GM19240 (cell line): ENCODE measurements around the gene RBM26.

Source experiments
- DNase-seq: peaks from one replicate; pipeline ENCODE4 v3.0.0; 2011; ENCODE audit warnings: low spot score; ENCODE audit not compliant: insufficient read length

The RBM26 gene

DNA sequence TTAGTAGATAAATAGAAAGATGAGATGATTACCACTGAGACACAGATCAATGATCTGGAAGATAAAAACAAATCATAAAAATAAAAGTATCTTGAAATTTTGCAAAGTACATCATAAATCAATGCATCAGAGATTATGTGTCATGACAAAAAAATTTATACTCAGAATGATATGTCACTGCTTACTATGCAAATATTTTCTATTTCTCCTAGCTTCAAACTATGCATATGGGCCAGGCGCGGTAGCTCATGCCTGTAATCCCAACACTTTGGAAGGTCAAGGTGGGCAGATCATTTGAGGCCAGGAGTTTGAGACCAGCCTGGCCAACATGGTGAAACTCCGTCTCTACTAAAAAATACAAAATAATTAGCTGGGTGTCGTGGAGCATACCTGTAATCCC lies 17.3 kb upstream of the RBM26 start:
- no peak for DNase-seq

DNA sequence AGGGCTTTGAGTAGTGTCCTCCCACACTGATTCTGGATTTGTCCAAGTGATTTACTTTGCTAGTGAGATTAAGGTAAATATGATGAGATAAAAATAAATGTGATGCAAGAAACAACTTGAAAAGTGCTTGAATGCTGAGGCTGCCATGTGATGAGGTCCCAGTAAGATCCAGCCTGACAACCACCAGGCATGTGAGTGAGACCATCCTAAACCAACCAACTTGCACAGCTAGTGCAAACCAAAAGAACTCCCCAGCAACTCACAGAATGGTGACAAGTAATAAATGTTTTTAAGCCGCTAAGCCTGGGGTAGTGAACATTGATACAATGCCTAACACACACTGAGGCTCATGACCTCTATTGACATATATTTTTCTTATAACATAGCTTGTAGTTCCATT lies 13.3 kb upstream of the RBM26 start:
- no peak for DNase-seq

DNA sequence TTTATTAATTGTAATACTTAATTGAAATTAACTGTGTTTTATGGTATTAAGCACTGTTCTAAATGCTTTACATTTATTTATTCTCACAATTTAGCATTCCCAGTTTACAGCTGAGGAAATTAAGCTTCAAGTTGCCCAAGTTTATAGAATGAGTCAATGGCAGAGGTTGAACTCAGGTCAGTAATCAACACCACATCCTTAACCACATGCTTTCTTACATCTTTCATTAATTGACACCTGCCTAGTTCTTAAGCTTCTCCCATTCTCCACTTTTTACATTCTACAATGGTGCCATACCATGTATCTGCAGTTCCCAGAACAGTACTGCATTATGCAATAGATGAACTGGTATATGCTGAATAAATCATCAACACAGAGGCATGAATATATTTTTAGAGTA lies 11.7 kb upstream of the RBM26 start:
- DNase-seq = no peak

DNA sequence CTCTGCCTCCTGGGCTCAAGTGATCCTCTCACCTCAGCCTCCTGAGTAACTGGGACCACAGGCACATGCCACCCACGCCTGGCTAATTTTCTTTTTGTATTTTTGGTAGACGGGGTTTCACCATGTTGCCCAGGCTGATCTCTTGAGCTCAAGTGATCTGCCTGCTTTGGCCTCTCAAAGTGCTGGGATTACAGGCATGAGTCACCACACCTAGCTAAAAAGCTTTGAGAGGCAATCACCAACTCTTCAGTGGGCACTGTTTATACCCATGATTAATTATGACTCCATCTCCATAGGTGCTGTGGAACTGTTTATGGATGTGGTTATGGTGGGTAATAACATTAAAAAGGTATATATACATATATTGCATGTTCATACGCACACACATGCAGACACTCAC lies 7.5 kb upstream of the RBM26 start:
- no peak for DNase-seq

DNA sequence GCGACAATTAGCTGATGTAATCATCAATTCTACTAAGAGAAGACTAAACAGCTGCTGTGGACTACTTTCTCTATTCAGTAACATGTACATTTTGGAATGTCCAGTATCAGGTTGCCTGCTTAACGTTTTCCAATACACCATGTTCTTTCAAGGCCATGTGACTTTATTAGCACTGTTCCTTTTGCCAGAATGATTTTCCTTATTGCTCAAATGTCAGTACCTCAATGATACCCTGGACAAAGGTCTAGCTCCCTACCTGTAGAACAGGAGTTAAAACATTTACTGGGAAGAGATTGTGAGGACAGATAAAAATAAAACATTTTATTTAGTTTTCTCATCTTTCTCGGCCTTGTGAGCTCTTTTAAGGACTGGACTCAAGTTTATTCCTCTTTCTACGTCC lies 3.8 kb upstream of the RBM26 start:
- DNase-seq = no peak

DNA sequence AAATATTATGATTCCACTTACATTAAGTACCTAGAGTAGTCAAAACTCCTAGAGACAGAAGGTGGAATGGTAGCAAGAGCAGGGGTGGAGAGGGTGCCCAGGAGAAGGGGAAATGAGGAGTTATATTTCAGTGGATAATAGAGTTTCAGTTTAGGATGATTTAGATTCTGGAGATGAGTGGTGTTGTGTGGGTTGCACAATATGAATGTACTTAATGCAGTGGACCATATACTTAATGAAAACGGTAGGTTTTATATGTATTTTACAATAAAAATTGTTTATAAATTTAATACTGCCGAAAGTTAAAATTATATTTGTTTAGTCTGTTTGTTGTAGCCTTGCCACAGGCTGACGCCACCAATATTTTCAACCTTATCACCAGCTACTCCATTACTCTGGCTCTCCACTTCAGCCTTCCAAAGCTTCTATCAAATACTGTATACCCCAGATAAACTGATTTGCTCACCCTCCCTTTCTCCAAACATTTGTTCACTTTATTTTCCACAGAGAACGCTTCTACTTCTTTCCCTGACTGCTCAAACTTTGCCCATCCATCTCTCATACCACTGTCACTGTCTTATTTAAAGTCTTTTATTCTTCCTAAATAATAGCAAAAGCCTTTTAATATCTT lies 1.4 kb upstream of the RBM26 start:
- no peak for DNase-seq

DNA sequence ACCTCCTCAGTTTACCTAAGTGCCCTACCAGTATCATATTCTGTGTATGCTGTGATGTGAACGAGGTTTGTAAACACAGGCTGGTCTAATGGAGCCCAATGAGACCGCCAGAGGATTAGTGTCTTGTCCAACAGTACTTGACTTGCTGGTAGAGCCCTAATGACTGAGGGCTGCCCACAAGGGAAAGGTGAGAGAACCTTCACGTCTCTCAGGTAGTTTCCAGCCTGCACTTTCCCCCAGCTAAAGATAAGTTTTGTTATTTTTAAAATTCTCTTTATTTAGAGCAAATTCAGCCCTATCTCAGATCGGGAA lies 498 bp upstream of the RBM26 start:
- DNase-seq = no peak

DNA sequence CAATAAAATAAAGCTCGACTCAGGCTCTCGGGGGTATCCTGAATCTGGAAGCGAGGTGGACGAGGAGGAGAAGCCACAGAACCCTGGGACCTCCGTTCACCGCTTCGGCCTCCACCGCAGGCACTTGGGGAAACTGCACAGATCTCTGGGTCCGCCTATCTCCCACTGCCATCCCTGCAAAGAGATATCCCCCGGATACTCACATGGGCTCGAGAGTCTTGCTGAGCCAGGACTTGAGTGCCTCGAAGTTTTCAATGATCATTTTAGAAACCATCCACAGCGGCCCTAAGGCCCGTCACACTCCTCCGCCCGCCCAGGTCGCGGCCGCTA lies 589 bp downstream of the RBM26 start:
- no peak for DNase-seq

DNA sequence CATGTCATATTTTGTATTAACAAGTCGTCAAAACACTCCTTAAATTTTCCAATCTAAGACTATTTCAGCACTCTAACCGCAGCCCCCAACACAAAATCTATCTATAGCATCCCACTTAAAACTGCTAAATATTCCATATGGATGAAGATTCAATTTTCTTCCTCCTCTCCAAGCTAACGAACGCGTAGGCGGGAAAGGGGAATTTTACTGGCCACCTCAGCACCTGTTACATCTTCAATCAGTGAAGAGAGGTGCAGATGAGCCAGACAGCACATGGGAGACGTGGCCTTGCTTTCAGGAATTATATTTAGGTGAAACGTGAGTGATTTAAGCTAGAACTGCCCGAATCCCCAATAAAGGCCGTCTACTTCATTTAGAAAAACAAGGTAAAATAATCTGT lies 1.1 kb downstream of the RBM26 start:
- no peak for DNase-seq

DNA sequence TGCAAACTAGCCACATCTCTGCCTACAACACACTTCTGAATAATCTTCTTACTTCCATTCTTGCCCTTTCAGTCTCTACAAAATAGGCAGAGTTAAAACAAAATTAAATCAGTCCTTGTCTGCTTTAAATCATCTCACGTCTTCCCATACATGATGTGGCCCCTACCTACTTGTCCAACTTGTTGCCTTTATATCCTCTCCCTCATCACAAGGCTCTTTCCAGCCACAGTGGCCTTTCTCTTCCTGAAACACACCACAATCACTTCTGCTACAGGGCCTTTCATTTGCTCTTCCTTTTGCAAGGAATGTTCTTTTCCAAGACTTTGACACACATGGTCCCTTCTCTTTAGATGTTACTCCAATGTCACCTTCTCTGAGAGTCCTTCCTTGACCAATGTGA lies 1.7 kb downstream of the RBM26 start:
- DNase-seq = no peak

DNA sequence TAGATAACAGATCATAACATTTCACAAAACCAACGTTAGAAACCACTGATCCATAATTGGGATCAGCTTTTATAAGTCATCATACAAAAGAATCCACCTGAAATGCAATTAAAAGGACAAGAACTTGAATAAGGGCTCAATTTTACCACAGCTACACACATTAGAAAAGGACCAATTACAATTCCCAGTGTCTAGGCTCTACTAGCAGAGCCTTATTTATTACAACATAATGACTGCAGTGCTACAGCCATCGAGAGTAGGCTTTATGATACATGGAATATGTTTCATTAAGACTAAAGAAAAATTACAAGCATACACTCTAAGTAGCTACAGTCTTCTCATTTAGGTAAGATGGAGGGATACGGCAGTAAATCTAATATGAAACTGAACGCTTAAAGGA lies 2.9 kb downstream of the RBM26 start:
- no peak for DNase-seq

DNA sequence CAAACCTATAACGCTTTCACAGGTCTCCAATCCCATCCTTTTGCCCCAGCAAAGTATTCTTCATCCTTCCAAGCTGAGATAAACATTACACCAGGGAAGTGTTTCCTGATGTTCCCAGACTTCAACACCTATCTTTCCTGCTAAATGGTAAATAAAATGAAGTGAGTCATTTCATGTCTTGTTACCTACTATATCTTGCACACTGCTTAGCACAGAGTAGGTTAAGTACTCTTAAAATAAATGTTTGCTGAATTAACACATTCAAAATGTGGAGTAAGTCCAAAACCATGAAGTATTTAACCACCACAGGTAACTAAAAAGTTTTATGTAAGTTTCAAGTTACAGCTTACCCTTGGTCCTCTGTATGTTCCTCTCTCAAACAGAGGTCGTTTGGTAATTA lies 3.4 kb downstream of the RBM26 start:
- DNase-seq = no peak

DNA sequence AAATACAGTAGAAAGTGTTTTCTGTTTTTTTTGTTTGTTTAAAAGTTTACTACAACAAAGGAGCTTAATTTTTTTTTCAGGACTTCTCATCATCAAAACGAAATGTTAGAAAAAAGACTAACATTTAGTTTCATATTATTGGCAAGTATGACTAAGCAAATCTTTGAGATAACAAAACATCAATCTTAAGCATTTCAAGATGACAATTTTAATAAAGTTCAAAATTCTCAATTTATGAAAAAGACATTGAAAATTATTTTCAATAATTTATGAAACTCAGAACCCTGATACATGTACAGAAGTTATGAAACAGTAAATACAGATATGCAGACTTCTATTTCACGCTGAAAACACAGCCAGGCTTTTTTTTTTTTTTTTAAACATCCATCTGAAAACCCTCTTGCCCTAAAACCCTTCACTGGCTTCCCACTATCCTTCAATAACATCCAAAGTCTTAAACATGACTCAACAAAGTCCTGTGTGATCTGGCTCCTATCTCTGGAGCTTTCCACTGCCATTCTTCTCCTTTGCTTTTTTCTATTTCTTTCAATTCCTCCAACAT lies 3.9 kb downstream of the RBM26 start:
- no peak for DNase-seq

DNA sequence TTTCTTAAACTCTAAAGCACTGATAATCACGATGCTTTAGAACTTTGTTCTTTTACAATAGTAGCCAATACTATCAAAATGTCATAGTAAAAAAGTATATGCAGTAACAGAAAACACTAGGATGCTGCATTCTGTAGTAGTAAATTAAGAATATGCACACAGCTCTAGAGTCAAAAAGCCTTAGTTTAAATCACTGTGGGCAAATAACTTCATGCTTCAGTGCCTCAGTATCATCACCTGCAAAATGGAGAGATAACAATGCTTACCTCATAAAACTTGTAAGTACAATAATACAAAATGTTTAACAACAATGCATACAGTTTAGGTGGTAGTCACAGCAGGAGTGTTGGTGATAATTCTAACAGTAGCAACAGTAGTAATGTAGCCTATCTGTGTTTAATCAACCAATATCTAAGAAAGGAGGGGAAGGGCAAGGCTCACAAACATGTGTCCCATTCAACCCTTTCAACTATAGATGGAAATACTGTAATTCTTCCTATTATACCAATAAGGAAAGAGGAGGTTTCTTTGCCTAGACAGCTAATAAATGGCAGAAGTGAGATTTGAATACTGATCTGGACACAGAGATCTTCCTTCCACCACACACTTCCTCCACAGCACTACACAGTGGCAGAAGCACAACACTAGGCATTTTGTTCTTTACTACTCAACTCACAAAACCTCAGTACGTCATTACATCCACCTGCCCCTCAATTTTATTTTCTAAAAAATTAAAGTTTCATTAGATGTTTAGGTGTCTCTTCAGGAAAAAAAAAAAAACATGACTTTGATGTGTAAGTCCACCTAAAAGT lies 4.6 kb downstream of the RBM26 start:
- DNase-seq = no peak

DNA sequence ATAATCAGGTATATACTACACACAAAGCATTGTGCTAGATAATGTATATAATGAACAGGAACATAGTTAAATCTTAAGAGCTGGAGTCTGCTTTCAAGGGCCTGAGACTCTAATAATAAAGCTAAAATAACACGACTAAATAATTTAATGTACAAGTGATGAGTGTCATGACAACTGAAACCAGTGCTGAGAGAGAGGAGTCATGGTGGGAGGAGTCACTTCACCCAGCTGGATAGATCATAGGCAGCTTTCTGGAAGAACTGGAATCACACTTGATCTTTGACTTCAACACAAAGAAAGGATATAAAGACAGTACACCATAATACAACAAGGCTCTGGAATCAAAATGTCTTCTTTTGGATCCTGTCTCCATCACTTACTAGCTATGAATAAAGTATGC lies 7.1 kb downstream of the RBM26 start:
- DNase-seq = no peak

DNA sequence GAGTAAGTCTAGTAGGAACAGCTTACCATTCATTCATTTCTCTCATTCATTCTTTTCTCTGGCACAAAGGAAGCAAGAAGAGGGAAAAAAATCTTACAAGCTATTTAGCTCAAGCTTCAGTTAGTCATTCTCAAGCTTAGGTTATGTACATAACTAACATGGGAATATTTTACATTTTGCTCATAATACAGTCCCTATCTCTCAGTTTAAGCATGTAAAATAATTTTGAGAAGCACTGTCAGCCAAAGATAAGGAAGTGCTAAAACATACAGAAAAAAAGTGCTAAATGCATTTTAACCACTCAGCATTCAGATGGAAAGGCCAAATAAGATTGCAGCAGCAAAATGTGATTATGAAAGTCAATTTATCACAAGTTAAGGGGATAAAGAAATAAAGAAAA lies 7.9 kb downstream of the RBM26 start:
- no peak for DNase-seq

DNA sequence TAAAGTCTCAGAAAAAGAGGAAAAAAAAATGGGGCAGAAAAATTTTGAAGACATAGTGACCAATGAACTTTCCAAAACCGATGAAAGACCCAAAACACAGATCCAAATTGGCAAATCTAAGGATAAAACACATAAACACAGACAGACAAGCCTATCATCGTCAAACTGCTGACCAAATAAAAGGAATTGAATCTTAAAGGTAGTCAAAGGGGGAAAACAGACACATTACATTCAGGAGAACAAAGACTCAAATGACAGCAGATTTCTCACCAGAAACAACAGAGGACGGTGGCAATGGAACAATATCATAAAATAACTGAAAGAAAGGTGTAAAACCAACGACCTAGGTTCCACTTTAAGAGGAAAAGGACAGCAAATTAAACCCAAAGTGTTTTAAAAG lies 10.2 kb downstream of the RBM26 start:
- no peak for DNase-seq

DNA sequence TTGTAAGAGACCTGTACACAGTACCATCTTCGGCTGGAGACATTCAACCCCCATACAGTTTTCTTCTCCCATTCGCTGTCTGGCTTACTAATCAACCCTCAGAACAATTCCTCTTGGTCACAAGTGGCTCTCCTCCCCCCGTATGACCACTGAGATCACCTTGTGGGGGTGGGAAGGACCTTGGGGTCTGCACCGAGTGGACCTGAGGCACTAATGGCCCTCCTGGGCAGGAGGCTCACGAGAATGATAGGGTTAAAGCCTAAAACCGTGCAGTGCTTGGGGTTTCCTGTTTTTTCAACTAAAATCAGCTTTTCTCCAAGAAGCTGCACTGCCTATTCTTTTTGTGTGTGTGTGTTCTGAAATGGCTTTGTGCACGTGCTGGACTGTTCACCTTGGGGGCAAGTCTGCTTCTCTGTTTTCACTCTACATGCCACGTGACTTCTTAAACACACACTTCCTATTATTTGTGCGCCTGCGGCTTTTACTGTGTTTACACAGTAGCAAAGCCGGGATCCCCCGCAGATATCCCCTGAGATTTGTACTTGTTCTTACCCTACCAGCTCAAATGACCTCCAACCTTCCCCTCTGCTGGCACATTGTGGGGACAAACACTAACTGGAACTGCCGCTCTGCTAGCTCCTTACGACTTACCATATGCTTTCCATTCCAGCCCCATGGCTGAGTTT lies 12.3 kb downstream of the RBM26 start:
- DNase-seq = no peak

DNA sequence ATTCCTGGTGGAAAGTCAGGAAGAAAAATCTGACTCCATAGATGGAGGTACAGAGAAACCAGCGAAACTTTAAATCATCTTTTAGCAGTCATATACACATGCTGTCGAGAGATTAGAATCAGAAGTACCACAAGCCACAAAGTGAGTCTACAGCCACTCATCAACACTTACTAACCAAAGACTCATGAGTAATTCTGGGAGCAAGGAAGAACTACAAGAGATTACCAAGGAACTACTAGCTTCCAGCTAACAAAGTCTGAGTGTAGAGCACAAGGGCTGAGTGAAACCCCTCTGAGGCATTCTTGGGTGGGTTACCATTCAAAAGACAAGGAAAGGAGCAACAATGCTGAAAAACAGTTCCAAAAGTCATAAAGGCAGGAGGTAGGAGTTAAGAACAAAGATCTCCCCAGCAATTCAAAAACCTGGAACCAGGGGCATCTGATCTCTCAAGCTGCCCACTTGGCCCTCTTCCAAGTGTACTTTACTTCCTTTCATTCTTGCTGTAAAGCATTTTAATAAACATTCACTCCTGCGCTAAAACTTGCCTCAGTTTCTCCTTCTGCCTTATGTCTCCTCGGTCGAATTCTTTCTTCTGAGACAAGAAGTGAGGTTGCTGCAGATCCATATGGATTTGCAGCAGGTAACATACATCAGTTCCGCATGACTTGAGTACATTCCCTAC lies 13.0 kb downstream of the RBM26 start:
- no peak for DNase-seq

DNA sequence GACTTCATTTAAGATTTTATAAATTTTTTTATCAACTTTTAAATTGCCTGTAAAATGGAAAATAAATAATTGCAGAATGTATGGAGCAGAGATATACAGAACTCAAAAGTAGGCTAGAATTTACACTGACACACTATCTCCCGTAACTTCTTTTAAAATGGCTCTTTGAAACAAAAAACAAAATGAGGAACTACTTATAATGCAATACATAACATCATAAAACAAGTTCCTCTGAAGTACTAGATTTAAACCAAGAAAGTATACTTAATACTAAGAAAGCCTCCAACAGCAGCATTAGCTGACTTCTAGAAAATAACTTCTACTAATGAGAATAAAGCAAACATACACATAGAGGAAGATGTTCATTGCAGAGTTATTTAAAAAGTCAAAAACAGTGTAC lies 17.0 kb downstream of the RBM26 start:
- no peak for DNase-seq

DNA sequence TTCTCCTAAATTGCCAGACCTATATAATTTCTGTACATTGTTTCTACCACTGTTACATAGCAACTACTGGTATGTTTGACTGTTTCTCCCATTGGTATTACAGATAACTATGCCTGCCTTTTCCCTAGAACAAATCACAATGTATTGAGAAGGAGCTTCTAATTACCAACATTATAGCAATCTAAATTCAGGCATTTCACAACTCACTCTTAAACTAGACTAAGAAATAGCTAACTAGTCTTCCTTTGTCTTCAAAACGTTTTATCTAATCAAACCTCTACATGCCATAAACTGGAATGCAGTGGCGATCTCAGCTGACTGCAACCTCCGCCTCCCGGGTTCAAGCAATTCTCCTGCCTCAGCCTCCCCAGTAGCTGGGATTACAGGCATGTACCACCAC lies 18.2 kb downstream of the RBM26 start:
- DNase-seq = no peak

DNA sequence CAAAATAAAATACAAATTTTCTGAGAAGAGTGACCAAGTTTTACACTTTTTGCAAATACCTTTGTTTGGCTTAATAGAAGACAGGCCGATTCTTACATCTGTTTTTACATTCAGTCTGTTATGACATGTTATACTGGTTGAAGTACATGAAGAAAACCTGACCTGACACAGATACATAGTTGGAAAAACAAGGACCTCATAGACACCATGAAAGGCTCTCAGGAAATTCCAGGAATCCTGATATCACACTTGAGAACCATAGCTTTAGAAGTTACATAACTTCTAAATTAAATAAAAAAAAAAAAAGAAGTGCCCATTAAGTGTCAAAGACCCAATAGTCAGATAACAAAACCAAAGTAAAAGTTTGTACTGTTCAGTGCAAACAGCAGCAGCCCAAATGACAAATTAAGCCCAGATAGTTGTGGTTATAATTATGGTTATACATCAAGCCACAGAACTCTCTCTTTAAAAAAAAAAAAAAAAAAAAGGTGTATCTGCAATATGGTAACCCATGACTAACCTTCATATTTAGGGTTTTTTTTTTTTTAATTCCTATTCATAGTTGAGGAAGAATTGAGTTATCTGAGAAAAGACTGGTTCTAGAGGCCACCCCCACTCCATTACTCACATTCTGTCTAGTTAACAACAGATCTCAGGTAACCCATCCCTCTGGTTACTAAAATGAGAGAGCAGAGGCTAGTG lies 19.8 kb downstream of the RBM26 start:
- DNase-seq = no peak
